Dendritic cell treated with granulocyte-macrophage colony-stimulating factor and Interleukin-4, amounts not matched to agents 40 ng/mL and 50 ng/mL, for 4 days (primary cell): ENCODE measurements around the gene SENP6.
A peak's percentile ranks its signal among the peaks of the same experiment; 100 is the strongest.
"Not testable (repeated sequence)": the region's sequence is repeated elsewhere in the genome, so short reads cannot be mapped to it uniquely, and the experiment has no call there.

Experiments
- H3K27ac Mint-ChIP-seq: one replicate; pipeline ENCODE4 v1.8.0; 2022; ENCODE audit warnings: mild to moderate bottlenecking, mixed read lengths
- H3K27me3 Mint-ChIP-seq: one replicate; pipeline ENCODE4 v1.8.0; 2022; ENCODE audit warnings: mild to moderate bottlenecking, mixed read lengths
- H3K36me3 Mint-ChIP-seq: one replicate; pipeline ENCODE4 v1.8.0; 2022; ENCODE audit warnings: low read depth, mixed read lengths
- H3K4me1 Mint-ChIP-seq: one replicate; pipeline ENCODE4 v1.8.0; 2022; ENCODE audit warnings: low read depth, mixed read lengths
- H3K4me3 Mint-ChIP-seq: one replicate; pipeline ENCODE4 v1.8.0; 2022; ENCODE audit warnings: mild to moderate bottlenecking, moderate library complexity, mixed read lengths
- H3K9me3 Mint-ChIP-seq: one replicate; pipeline ENCODE4 v1.8.0; 2022; ENCODE audit warnings: mixed read lengths
- intact Hi-C: fragments of 100-400 bp; cut with micrococcal nuclease; formaldehyde crosslinking; loops from one replicate; pipeline ENCODE4 v1.15.0; 2022

SENP6 gene

DNA sequence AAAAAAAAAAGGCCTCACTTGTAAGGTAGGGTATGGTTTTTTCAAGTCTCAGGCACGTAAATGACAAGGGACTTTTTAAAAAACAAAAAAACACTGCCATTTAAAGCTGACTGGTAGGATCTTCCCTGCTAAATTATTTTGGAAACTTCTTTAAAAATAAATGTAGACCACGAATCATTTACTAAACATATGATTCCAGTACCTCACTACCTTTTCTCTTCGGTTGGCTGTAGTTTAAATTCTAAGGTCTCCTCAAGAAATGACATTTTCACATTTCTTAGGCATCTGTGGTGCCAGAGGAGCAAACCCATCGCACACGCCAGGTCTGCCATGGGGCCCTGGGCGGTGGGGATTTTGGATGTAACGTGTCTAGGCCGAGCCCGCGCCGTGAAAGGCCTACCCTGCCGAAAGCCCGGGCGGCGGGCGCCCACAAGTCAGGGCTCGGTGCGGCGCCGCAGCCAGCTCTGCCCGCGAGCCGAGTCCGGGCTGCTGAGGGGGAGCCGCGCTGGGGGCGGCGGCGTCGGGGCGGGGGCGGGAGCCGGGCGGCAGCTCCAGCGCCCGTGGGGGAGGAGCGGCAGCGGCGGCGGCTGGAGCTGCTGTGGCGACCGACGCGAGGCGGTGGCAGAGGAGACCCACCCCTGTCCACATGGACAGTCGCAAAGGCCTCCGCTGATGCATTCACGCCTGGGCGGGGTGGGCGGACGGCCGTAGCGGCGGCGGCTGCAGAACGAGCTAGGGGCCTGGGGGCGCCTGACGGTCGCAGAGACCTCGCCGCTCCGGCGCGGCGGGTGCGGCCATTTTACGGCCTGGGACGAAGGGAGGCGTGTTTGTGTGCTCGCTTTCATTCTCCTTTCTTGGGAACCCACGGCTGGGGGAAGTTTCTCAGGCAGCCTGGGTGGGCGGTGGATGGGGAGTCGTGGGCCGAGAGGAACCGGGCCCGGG lies at the start of gene SENP6:
Gene SENP6, plus strand, starts transcription at position 577 of the 942 bp plus-strand sequence. CDS start 645 bp downstream, outside the sequence.
- Mint-ChIP-seq H3K27ac (peak within 1 kb of the TSS; percentile 93), H3K27me3 (peaks cover 2% of the 10 kb centered on the region), H3K36me3 (peaks cover 21% of the 10 kb centered on the region), H3K4me3 (peak within 1 kb of the TSS; percentile 93), H3K9me3 (no peaks in the 10 kb centered on the region), H3K4me1 (peaks cover 31% of the 10 kb centered on the region)
- intact Hi-C loops: loop anchor here (5.0 to 10.0 kb wide), 2 partner anchors 314 to 357 kb away; partner anchors contain the start of gene COX7A2

- no peak overlapping the region for H3K4me3 Mint-ChIP-seq
- intact Hi-C loops: no loop called here
- H3K27me3 Mint-ChIP-seq: peaks cover 6% of the 10 kb centered on the region
- H3K4me1 Mint-ChIP-seq: peaks cover 6% of the 10 kb centered on the region
- no peak overlapping the region for H3K27ac Mint-ChIP-seq
- H3K36me3 Mint-ChIP-seq: no peaks in the 10 kb centered on the region
- H3K9me3 Mint-ChIP-seq: no peaks in the 10 kb centered on the region
Observed at GRCh38 chr6:75556240-75556639, 45.4 kb upstream of the SENP6 start.

- Mint-ChIP-seq H3K27ac (no peak overlapping the region), H3K27me3 (peaks cover 6% of the 10 kb centered on the region), H3K4me1 (peaks cover 6% of the 10 kb centered on the region), H3K9me3 (no peaks in the 10 kb centered on the region), H3K4me3 (no peak overlapping the region), H3K36me3 (no peaks in the 10 kb centered on the region)
- intact Hi-C loops: no loop called here
Observed at GRCh38 chr6:75557068-75557467, 44.6 kb upstream of the SENP6 start.

DNA sequence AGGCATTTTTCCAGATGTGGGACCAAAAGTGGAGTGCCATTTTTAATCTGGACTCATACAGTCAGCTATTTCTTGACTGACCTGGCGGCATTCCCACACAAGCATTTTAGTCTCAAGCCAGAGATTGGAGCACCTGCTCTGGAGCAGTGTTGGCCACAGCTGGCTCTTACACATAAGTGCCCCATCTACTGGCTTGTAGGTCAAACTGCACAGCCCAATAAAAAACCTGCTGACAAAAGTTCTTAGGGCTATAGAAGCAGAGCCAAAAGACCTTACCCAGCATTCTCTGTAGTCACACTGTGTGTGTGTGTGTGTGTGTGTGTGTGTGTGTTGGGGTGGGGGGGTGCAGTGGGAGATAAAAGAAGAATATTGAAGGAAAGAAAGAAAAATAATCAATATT lies 38.6 kb upstream of the SENP6 start:
- no peak overlapping the region for H3K27ac Mint-ChIP-seq
- peaks cover 6% of the 10 kb centered on the region for H3K4me1 Mint-ChIP-seq
- peaks cover 20% of the 10 kb centered on the region for H3K27me3 Mint-ChIP-seq
- H3K9me3 Mint-ChIP-seq: peaks cover 26% of the 10 kb centered on the region
- no peak overlapping the region for H3K4me3 Mint-ChIP-seq
- H3K36me3 Mint-ChIP-seq: no peaks in the 10 kb centered on the region
- intact Hi-C loops: no loop called here

DNA sequence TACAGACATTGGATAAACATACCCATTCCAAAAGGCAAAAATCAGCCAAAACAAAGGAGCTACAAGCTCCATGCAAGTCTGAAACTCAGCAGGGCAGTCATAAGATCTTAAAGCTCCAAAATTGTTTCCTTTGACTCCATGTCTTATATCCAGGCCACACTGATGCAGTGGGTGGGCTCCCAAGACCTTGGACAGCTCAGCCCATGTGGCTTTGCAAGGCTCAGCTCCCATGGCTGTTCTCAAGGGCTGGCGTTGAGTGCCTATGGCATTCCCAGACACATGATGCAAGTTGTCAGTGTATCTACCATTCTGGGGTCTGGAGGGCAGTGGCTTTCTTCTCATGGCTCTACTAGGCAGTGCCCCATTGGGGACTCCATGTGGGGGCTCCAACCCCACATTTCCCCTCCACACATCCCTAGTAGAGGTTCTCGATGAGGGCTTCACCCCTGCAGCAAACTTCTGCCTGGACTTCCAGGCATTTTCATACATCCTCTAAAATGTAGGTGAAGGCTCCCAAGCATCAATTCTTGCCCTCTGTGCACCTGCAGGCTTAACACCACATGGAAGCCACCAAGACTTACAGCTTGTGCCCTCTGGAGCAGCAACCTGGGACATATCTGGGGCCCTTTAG lies 35.4 kb upstream of the SENP6 start:
- H3K4me3 Mint-ChIP-seq: no peak overlapping the region
- peaks cover 39% of the 10 kb centered on the region for H3K9me3 Mint-ChIP-seq
- no peaks in the 10 kb centered on the region for H3K4me1 Mint-ChIP-seq
- H3K27me3 Mint-ChIP-seq: peaks cover 17% of the 10 kb centered on the region
- intact Hi-C loops: no loop called here
- H3K27ac Mint-ChIP-seq: no peak overlapping the region
- H3K36me3 Mint-ChIP-seq: no peaks in the 10 kb centered on the region

DNA sequence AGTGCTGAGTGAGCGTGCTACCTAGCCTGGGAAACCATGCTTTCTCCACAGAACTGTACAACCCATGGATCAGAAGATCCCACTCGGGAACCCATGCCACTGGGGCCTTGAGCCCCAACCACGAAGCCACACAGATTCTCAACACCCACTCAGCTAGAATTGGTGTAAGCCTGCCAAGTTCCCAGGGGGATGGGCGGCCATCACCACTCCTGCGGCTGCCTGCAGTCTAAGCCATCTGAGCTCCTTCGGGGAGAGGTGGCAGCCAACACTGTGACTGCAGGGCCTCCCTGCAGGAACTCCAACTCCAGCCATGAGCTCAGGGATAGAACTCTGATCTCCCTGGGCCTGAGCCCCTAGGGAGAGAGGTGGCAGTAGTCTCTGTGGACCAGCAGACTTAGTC lies 33.6 kb upstream of the SENP6 start:
- Mint-ChIP-seq H3K4me3 (no peak overlapping the region), H3K27me3 (peaks cover 18% of the 10 kb centered on the region), H3K9me3 (peaks cover 39% of the 10 kb centered on the region), H3K27ac (no peak overlapping the region), H3K36me3 (no peaks in the 10 kb centered on the region), H3K4me1 (no peaks in the 10 kb centered on the region)
- intact Hi-C loops: no loop called here

DNA sequence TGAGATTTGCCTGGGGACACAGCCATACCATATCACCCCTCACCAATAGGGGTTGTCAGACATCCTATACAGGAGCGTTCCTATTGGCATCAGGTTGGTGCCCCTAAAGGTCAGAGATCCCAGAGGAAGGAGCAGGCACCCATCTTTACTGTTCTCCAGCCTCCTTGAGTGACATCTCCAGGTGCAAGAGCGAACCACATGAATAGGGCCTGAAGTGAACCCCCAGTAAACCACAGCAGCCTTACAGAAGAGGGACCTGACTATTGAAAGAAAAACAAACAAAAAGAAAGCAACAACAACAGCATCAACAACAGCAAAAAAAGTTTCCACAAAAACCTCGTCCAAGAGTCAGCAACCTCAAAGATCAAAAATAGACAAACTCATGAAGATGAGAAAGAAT lies 32.7 kb upstream of the SENP6 start:
- intact Hi-C loops: no loop called here
- H3K27me3 Mint-ChIP-seq: peaks cover 18% of the 10 kb centered on the region
- H3K9me3 Mint-ChIP-seq: peaks cover 39% of the 10 kb centered on the region
- no peak overlapping the region for H3K27ac Mint-ChIP-seq
- no peak overlapping the region for H3K4me3 Mint-ChIP-seq
- H3K36me3 Mint-ChIP-seq: no peaks in the 10 kb centered on the region
- no peaks in the 10 kb centered on the region for H3K4me1 Mint-ChIP-seq

GRCh38 chr6:75570671-75571070 lies 31.0 kb upstream of the SENP6 start:
- H3K4me3 Mint-ChIP-seq, H3K4me1 Mint-ChIP-seq, H3K27ac Mint-ChIP-seq, intact Hi-C loops, H3K36me3 Mint-ChIP-seq: not testable (repeated sequence)
- Mint-ChIP-seq H3K9me3 (peaks cover 33% of the 10 kb centered on the region), H3K27me3 (peaks cover 13% of the 10 kb centered on the region)

DNA sequence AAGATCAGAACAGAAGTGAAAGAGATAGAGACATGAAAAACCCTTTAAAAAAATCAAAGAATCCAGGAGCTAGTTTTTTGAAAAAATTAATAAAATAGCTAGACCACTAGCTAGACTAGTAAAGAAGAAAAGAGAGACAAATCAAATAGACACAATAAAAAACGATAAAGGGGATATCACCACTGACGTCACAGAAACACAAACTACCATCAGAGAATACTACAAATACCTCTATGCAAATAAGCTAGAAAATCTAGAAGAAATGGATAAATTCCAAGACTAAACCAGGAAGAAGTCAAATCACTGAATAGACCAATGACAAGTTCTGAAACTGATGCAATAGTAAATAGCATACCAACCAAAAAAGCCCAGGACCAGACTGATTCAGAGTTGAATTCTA lies 29.6 kb upstream of the SENP6 start:
- H3K36me3 Mint-ChIP-seq: no peaks in the 10 kb centered on the region
- intact Hi-C loops: no loop called here
- no peak overlapping the region for H3K4me3 Mint-ChIP-seq
- no peaks in the 10 kb centered on the region for H3K4me1 Mint-ChIP-seq
- H3K27ac Mint-ChIP-seq: no peak overlapping the region
- H3K9me3 Mint-ChIP-seq: peaks cover 19% of the 10 kb centered on the region
- H3K27me3 Mint-ChIP-seq: peaks cover 9% of the 10 kb centered on the region

- Mint-ChIP-seq H3K27ac (no peak overlapping the region), H3K27me3 (peaks cover 14% of the 10 kb centered on the region), H3K36me3 (no peaks in the 10 kb centered on the region), H3K4me3 (no peak overlapping the region), H3K9me3 (no peaks in the 10 kb centered on the region), H3K4me1 (no peaks in the 10 kb centered on the region)
- intact Hi-C loops: no loop called here
Observed at GRCh38 chr6:75579951-75580350, 21.7 kb upstream of the SENP6 start.

DNA sequence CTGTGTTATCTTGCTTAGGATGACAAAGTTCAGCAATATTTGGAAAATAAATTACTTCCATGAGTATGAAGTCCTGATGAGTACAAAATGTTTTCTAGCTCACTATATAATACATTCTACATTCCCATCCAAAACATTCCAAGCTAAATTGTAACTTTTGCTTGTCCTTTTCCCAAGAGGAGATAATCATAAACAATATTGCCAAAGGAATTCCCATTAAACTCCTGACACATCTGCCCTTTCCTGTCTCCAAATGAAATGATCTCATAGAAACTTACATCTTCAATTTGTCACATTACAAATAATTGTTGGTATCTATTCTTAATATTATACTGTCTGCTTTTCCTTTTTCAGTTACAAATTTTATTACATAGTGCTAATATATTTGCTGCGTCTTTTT lies 20.4 kb upstream of the SENP6 start:
- H3K4me1 Mint-ChIP-seq: no peaks in the 10 kb centered on the region
- intact Hi-C loops: no loop called here
- no peak overlapping the region for H3K27ac Mint-ChIP-seq
- H3K27me3 Mint-ChIP-seq: peaks cover 13% of the 10 kb centered on the region
- H3K4me3 Mint-ChIP-seq: no peak overlapping the region
- H3K36me3 Mint-ChIP-seq: no peaks in the 10 kb centered on the region
- H3K9me3 Mint-ChIP-seq: no peaks in the 10 kb centered on the region

DNA sequence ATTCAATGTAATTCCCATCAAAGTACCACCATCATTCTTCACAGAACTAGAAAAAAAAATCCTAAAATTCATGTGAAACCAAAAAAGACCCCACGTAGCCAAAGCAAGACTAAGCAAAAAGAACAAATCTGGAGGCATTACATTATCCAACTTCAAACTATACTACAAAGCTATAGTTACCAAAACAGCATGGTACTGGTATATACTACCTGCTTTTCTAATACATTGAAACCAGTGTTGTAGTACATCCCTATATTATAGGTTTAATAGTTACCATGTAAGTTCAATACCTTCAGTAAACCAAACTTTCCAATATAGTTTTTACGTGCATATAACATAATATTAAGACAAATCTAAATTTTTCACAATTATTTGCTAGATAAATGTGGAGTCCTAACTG lies 17.1 kb upstream of the SENP6 start:
- H3K4me3 Mint-ChIP-seq, H3K4me1 Mint-ChIP-seq, H3K27me3 Mint-ChIP-seq, H3K27ac Mint-ChIP-seq, H3K9me3 Mint-ChIP-seq, intact Hi-C loops, H3K36me3 Mint-ChIP-seq: not testable (repeated sequence)

- Mint-ChIP-seq H3K27me3 (peaks cover 1% of the 10 kb centered on the region), H3K36me3 (no peaks in the 10 kb centered on the region), H3K4me3 (no peak overlapping the region), H3K4me1 (peaks cover 5% of the 10 kb centered on the region), H3K9me3 (no peaks in the 10 kb centered on the region), H3K27ac (no peak overlapping the region)
- intact Hi-C loops: no loop called here
Observed at GRCh38 chr6:75588948-75589347, 12.7 kb upstream of the SENP6 start.

DNA sequence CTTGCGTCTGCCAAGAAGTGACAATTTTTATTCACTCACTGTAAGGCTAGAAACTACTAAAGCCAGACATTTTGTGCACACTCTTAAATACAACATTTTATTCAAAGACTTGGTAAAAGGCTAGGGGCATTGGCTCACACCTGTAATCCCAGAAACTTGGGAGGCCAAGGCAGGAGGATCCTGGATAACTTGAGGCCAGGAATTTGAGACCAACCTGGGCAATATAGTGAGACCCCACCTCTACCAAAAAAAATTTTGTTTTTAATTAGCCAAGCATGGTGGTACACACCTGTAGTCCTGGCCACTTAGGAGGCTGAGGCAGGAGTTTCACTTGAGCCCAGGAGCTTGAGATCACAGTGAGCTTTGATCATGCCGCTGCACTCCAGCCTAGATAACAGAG lies 11.3 kb upstream of the SENP6 start:
- Mint-ChIP-seq H3K9me3 (no peaks in the 10 kb centered on the region), H3K27me3 (peaks cover under 1% of the 10 kb centered on the region), H3K4me3 (no peak overlapping the region), H3K36me3 (no peaks in the 10 kb centered on the region), H3K27ac (no peak overlapping the region), H3K4me1 (peaks cover 5% of the 10 kb centered on the region)
- intact Hi-C loops: no loop called here
